Stimulated activated CD4-positive, alpha-beta T cell treated with anti-CD3 and anti-CD28 coated beads, Interleukin-1b, Interleukin-23, amount 100 ng/mL, for 1 hour (primary cell): ENCODE data around the gene FAF1.

ENCODE experiments used
- DNase-seq, 2 donors: peaks; one replicate each; pipeline ENCODE4 v3.0.0-alpha.2; 2020; ENCODE audit warnings: low read depth in 2 of 2

The FAF1 gene

DNA sequence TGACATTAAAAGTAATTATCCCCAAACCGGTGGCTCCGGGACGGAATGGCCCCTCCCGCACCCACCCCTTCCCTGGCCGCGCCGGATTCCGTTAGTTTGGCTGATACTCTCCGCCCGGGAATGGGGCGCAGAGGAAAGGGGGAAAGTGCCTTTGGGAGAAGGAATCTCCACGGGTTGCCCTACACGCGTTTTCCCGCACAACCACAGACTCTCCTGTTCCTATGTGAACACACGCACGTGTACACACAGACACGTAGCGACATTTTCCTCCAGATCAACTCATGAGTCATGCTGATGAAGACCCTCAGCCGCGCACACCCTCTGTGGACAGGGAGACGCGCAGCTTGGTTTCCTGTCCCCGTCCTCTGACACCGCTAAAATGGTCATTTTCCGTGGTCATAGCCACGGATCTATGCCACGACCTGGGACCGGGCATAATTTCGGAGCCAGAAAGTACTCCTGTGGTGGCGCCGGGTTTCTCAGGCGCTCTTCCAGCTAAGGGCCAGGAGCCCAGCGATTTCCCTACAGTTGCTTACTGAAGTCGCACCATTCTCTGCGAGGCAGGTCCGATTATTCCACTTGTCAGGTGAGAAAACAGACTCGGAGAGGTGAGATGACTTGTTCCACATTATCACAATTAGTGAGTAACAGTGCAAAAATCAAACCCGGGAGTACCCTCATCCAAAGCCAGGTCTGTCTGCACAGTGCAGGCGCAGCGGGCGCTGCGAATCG lies 532.8 kb downstream of the FAF1 start:
- DNase-seq, result no peak

- DNase-seq, result no peak
Measured at GRCh38 chr1:50426702-50427085, 533.4 kb downstream of the FAF1 start.

DNA sequence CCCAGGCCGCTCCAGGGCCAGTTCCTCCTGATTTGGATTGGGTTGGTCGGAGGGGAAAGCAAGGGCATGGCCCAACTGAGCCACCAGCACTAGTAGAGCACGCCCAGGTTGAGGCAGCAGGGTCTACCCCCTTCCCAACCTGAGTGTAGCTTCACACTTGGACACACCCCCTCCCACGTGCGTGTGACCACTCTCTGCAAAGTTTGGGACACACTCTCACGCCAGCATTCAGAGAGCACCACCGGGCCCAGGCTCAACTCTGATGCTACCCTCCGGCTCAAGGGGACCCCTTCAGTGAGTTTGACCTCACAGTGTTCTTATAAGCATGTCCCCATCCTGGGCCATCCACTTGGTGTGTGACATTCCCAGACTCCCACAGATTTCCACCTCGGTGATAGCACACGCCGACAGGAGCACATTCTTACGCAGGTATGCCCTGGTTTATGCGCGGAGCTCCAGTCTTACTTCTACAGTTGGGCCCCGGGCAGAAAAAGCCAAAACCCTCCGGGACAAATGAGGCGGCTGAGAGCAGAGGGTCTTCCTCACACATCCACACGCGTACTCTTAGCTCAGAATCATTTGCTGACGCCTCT lies 533.9 kb downstream of the FAF1 start:
- DNase-seq, result no peak

- DNase-seq, result no peak
Measured at GRCh38 chr1:50425376-50426107, 534.5 kb downstream of the FAF1 start.

DNA sequence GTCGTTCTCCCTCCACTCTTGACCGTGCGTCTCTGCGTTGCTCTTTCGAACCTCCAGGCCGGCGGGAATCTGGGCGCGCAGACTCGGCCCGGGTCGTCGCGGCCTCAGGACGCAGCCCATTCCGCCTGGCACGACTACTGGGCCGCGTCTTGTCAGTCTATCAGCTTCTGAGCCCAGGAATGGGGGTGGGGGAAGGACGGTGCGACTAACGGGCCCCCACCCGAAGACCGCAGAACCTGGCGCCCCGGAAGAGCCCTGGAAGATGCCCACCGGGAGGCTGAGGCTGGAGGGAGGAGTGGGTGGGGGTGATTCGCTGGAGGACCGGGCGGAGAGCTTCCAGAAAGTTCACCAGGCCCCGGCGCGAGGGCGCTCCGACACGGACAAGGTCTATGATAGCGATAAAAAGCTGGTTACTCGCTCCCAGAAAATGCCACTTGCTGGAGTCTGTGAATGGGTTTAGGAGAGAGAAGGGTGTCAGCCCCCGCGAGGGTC lies 535.1 kb downstream of the FAF1 start:
- DNase-seq, result no peak

- DNase-seq, result no peak
Measured at GRCh38 chr1:50424045-50424883, 535.8 kb downstream of the FAF1 start.

GRCh38 chr1:50423670-50424000 lies 536.4 kb downstream of the FAF1 start:
- DNase-seq, result no peak

DNA sequence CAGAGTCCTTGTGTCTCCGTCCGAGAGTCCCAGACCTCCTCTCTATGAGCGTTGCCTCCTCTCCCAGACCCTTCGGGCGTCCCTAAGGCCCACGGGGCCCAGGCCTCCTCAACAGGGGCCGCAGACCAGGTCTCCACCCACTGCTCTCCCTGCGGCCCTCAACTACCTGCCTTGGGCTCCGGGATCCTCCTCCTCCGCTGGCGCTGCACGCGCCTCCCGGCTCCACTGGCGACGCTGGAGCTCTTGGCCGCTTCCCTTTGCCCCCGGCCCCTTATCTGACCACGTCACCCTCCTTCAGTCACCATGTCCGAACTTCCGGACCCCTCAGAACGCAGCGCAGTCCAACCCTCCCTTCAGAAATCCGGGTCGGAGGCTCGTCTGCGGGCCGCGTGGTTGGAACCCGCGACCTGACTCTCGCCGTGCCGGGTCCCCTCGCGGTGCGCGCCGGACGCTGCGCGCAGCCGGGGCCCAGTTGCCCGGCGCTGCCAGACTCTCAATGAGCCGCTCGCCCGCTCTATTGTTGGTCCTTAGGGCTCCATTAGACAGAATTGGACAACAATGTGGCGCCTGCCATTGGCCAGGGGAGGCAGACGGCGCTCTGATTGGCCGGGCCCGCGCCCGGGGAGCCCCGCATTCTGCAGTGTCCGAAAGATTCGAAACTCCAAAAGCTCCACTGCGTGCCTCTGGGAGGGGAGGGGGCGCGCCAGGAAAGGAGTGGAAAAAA lies 537.0 kb downstream of the FAF1 start, which contains the start of gene DMRTA2:
DMRTA2 (minus strand) TSS at position 498 of the 724 bp plus-strand sequence. CDS start 1,907 bp downstream, outside the sequence.
- DNase-seq, result no peak

DNA sequence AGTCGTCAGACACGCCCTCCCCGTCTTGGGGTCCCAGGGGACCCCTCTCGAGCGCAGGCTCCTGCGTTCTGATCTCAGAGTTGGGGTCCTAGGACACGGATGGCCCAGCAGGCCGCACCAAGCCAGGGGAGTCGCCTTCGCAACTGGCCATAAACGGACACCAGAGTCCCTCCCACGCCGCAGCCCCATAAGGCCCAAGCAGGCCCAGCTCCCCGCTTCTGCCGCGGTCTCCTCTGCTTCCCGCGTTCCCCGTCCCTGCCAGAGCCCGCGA lies 537.5 kb downstream of the FAF1 start:
- DNase-seq, result no peak

- DNase-seq, result no peak
Measured at GRCh38 chr1:50421768-50422674, 538.0 kb downstream of the FAF1 start.

DNA sequence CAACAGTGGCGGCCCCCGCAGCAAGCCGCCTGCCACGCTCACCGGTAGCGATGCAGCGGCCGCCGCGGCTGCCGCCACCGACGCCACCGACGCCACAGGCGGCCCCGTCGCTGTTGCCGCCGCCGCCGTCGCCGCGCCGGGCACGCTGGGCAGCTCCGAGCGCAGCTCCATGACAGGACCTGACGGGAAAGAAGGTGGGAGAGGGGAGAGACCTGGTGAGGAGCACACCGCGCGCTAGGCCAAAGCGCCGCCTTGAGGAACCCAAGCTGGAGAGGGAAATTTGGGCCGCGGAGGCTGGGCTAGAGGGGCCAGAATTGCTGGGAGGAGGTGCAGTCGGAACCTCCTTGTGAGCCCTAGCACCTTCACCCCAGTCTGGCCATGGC lies 538.7 kb downstream of the FAF1 start:
- no peak for DNase-seq

- DNase-seq, result no peak
Measured at GRCh38 chr1:50420689-50421365, 539.2 kb downstream of the FAF1 start.

- no peak for DNase-seq
Measured at GRCh38 chr1:50419907-50420677, 540.0 kb downstream of the FAF1 start.

- DNase-seq, result no peak
Measured at GRCh38 chr1:50419192-50419906, 540.7 kb downstream of the FAF1 start.

GRCh38 chr1:50418600-50419109 lies 541.4 kb downstream of the FAF1 start:
- no peak for DNase-seq

DNA sequence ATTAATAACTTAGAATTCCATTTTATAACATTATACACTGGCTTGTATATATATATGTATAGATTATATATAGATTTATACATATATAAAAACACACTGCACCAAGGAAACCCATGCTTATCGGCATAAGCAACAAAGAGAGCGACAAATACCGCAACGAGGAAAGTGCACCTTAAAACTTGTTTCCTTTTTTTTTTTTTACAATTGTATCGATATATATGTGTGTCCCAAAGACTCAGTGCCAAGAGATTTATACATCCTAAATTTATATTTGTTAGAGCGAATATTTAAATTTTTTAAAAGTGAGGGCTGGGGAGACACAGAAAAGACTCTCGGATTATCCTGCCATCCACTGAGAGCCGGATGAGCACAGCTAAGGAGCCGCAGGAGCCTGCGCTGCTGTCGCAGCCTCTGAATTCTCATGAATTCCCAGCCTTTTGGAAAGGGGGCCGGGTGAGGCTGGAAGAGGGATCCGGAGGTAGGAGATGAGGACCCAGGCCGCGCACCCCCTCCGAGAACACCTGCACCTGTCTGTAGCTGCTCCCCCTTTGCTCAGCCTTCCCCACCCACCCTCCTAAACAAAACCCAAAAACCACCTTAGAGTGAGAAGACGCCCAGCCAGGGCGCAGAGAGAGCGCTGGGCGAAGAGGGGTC lies 542.0 kb downstream of the FAF1 start:
- DNase-seq, result no peak

DNA sequence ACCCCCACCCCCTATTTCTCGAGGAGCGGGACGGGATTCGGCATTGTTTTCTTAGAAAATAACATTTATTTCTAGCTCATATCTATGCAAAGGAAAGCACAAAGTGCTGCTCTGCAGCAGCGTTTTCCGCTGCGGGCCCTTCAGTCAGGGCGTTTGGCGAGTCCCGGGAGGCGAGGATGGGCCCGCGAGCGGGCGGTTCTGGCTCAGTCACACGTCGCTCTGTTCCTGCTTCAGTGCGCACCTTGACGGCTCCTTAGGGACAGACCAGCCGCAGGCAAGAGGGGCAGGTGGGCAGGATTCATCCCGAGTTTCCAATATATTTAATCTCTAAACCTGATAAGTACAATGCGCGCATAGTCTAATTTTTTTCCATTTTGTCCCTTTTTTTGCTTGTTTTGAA lies 542.6 kb downstream of the FAF1 start:
- DNase-seq, result no peak
